Vagina (tissue), 2 donors: Measurements from ENCODE around the gene NTM. TPM values are rescaled to one million over a fixed set of nuclear protein-coding genes. Genes with fewer than 3 reads are reported as not detected.

ENCODE experiments used
- DNase-seq, 2 donors: peaks; one replicate each; pipeline ENCODE4 v3.0.0-alpha.2; 2017; ENCODE audit errors: extremely low spot score in 2 of 2
- H3K27ac ChIP-seq: fragments of 200-600 bp; sonication (generic); one replicate; pipeline ENCODE4 v1.5.1; 2019
- H3K27me3 ChIP-seq: fragments of 200-600 bp; sonication (generic); one replicate; pipeline ENCODE4 v1.5.1; 2019
- H3K36me3 ChIP-seq, 2 donors: fragments of 200-600 bp; sonication (generic); one replicate each; pipeline ENCODE4 v1.5.1; 2017 to 2019
- H3K4me1 ChIP-seq: fragments of 200-600 bp; sonication (generic); one replicate; pipeline ENCODE4 v1.5.1; 2019
- H3K4me3 ChIP-seq, 2 donors: fragments of 200-600 bp; sonication (generic); 1 replicate in 1 of 2; 2 replicates in 1 of 2; pipeline ENCODE4 v1.5.1; 2016 to 2019
- H3K9me3 ChIP-seq: fragments of 200-600 bp; sonication (generic); one replicate; pipeline ENCODE4 v1.5.1; 2019
- CTCF ChIP-seq, 3 experiments: fragments of 450-650 bp in 2 of 3; fragments of 200-600 bp in 1 of 3; sonication (generic) in 1 of 3; IDR thresholded peaks; one replicate each; pipeline ENCODE4 v1.5.1; 2017 to 2019; ENCODE audit warnings: antibody characterized with exemption in 3 of 3, mild to moderate bottlenecking in 2 of 3, moderate library complexity in 2 of 3
- POLR2A ChIP-seq, 2 donors: fragments of 450-650 bp; IDR thresholded peaks; one replicate each; pipeline ENCODE4 v1.6.1; 2017; ENCODE audit warnings: antibody characterized with exemption in 2 of 2, mild to moderate bottlenecking in 2 of 2, moderate library complexity in 2 of 2
- POLR2AphosphoS5 ChIP-seq, 2 donors: sonication (generic); formaldehyde crosslinking; IDR thresholded peaks; one replicate each; pipeline ENCODE4 v1.9.0; 2017; ENCODE audit warnings: antibody characterized with exemption in 2 of 2, mild to moderate bottlenecking in 2 of 2, low read depth in 1 of 2; ENCODE audit not compliant: insufficient read depth in 1 of 2
- intact Hi-C: fragments of 100-400 bp; cut with DNase I; formaldehyde crosslinking; loops from one replicate; pipeline ENCODE4 v1.15.1; 2023
- total RNA-seq: library from RNA; depleted of rRNA; stranded (reverse); fragments of >200 nt; gene quantifications from one replicate; pipeline ENCODE4 v1.2.3, GENCODE V29; 2016

NTM gene
- total RNA-seq, 1 donor from 2014 or later = 4.2 TPM

DNA sequence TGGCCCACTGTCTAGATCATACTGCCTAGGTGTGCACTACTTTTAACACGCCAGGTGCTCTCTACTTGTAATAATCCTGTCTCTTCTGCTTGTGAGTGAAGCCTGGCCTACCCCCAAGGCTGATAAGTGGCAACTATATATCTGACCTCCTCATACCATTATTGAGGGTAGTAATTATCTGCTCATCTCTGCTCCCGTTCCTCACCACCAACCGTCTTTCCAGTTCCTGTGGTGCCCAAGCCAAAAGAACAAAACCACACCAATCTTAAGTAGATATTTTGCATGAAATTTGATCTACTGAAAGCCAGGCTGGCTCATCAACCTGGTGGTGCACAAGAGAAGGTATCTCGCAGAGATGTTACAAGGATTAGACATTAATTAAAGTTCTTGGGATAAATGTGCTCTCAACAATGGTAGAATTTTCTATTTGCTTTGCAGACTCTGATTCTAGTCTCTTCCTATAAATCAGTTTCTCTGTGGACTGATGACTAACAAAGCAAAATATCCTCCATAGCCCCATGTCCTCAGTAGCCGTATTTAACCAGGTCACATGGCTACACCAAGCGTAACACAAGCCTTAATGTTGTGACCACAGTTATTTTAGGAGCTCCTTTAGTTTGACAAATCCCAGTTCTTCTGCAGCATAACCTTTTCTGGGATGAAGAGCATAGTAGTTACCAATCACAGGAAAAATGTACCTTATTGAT lies 267.2 kb downstream of the NTM start:
- Histone ChIP-seq H3K4me3 (no peak overlapping the region), H3K4me1 (no peaks in the 10 kb centered on the region), H3K27ac (no peak overlapping the region), H3K9me3 (no peaks in the 10 kb centered on the region), H3K36me3 (no peaks in the 10 kb centered on the region), H3K27me3 (no peaks in the 10 kb centered on the region)
- intact Hi-C loops = no loop called here
- no peak for DNase-seq
- TF ChIP-seq CTCF (IDR thresholded peaks at IDR 0.05) = no peak

GRCh38 chr11:131638889-131639288 lies 268.5 kb downstream of the NTM start:
- Histone ChIP-seq H3K9me3 (no peaks in the 10 kb centered on the region), H3K4me1 (no peaks in the 10 kb centered on the region), H3K27ac (no peak overlapping the region), H3K36me3 (no peaks in the 10 kb centered on the region), H3K4me3 (no peak overlapping the region), H3K27me3 (no peaks in the 10 kb centered on the region)
- DNase-seq = no peak
- TF ChIP-seq CTCF (IDR thresholded peaks at IDR 0.05) (no peak), POLR2A (IDR thresholded peaks at IDR 0.05) (no peak)
- intact Hi-C loops = no loop called here

DNA sequence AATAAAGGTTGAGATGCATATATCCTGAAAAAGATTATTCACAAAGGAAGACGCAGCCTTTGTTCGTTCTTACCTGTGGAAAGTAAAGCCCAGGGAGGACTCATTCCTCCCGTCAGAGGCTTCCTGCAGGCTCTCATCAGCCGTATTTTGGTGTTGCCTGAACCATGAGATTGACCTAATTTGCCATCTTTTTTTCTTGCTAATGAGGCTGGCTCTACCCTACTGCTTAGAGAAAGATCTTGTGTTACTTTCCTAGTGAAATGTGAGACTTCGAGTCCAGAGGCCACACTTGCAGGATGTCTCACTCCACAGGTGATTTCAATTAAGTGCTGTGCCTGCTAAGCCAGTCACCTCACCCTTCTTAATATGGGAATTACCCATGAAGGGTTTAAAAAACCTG lies 269.9 kb downstream of the NTM start:
- Histone ChIP-seq H3K9me3 (no peaks in the 10 kb centered on the region), H3K27ac (no peak overlapping the region), H3K36me3 (no peaks in the 10 kb centered on the region), H3K4me3 (no peak overlapping the region), H3K27me3 (no peaks in the 10 kb centered on the region), H3K4me1 (no peaks in the 10 kb centered on the region)
- intact Hi-C loops = no loop called here
- no peak for DNase-seq
- TF ChIP-seq CTCF (IDR thresholded peaks at IDR 0.05) = no peak
- no peak for TF ChIP-seq POLR2AphosphoS5 (IDR thresholded peaks at IDR 0.05; ENCODE audit: insufficient read depth in 1 of 2, low read depth in 1 of 2)
- no peak for TF ChIP-seq POLR2A (IDR thresholded peaks at IDR 0.05)

DNA sequence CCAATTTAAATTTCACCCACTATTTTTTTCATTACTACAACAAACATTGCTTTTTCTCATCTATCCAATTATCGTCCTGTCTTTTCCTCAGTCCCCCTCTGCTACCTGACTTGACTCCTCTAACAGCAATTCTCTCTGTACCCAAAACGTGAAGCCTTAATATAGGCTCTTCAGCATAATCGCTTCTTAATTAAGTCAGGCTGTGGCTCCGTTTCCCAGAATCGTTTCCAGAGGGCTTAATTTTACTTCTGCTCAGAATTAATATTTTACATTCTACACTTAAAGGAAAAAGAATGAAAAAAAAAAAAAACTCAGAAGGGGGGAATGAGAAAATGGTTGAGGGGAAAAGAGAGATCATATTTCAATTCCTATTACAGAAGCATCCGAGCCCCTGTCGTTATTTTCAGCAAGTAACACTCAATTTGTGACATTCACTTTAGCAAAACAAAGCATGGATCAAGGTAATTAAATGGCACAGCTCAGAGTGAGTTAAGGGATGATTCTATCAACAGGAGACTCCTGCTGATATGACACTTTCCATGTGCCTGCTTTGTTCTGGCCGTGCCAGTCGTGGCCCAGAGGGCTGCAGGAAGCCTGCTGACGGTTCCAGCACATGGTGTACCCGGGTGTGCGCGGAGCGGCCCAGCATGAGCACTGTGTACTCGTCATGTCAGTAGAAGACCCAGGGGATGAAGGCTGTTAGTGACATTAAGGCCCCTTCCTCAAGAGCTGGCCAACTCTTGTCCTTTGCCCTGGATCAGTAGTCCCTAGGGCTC lies 272.5 kb downstream of the NTM start:
- intact Hi-C loops = no loop called here
- no peaks in the 10 kb centered on the region for H3K27me3 ChIP-seq

More for the DNA sequence above, 272.5 kb downstream of the NTM start:
- Histone ChIP-seq H3K4me1 (no peaks in the 10 kb centered on the region), H3K9me3 (no peaks in the 10 kb centered on the region), H3K36me3 (no peaks in the 10 kb centered on the region), H3K27ac (no peak overlapping the region), H3K4me3 (no peak overlapping the region)
- TF ChIP-seq CTCF (IDR thresholded peaks at IDR 0.05) (no peak), POLR2A (IDR thresholded peaks at IDR 0.05) (no peak), POLR2AphosphoS5 (IDR thresholded peaks at IDR 0.05; ENCODE audit: insufficient read depth in 1 of 2, low read depth in 1 of 2) (no peak)
- DNase-seq = no peak
